ENCODE measurements around the gene PLCB4.

The PLCB4 gene

DNA sequence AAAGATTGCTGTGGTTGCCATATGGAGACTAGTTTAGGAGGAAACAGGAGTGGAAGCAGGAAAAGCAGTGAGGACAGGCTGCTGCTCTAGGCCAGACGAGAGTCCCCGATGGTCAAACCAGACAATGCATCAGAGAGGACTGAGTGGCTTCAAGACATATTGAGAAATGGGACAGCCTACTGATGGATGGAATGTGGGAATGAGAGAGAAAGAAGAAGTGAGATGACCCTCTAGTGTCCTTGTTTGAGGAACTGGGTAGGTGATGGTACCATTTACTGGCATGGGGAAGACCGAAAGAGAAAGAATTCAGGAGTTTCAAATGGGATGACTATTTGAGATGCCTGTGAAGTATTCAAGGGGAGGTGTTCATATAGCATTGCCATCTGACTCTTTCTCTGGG lies 333.7 kb downstream of the PLCB4 start:
- DNase-seq (ENCODE audit: low spot score) = no peak

DNA sequence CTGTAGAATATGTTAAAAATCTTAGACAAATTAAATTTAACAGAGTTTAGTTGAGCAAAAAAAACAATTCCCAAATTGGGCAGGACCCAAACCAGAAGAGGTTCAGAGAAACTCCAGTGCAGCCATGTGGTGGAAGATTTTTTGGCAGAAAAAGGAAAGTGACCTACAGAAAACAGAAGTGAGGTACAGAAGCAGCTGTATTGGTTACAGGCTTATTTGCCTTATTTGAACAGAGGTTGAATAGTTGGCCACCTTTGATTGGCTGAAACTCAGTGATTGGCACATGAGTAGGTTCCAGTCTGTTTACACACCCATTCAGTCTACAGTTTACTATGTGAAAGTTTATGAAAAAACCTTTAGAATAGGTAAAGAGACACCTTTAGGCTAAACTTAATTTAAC lies 334.6 kb downstream of the PLCB4 start:
- no peak for DNase-seq (ENCODE audit: low spot score)

DNA sequence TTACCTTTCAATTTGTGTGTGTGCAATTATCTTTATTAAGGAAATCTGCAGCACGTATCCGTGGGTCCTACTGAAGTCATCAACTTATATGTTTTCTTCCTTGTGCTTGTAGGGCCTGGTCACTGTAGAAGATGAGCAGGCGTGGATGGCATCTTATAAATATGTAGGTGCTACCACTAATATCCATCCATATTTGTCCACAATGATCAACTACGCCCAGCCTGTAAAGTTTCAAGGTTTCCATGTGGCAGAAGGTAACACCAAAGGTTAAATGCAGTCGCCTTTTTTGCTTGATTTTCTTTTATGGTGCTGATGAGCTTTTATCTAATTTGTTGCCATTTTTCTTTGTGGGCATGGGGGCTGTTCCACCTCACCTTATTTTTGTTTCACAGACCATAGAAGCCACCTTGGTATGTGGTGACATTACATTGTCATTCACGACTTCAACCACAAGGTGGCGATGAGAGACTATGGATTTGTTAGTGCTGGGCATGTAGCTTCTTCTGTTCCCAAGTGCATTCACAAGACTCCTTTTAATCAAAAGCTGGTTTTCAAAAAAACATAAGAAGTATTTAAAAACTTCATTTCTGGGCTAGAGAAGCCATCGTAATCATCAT lies 339.0 kb downstream of the PLCB4 start:
- DNase-seq (ENCODE audit: low spot score) = peak; percentile 30

DNA sequence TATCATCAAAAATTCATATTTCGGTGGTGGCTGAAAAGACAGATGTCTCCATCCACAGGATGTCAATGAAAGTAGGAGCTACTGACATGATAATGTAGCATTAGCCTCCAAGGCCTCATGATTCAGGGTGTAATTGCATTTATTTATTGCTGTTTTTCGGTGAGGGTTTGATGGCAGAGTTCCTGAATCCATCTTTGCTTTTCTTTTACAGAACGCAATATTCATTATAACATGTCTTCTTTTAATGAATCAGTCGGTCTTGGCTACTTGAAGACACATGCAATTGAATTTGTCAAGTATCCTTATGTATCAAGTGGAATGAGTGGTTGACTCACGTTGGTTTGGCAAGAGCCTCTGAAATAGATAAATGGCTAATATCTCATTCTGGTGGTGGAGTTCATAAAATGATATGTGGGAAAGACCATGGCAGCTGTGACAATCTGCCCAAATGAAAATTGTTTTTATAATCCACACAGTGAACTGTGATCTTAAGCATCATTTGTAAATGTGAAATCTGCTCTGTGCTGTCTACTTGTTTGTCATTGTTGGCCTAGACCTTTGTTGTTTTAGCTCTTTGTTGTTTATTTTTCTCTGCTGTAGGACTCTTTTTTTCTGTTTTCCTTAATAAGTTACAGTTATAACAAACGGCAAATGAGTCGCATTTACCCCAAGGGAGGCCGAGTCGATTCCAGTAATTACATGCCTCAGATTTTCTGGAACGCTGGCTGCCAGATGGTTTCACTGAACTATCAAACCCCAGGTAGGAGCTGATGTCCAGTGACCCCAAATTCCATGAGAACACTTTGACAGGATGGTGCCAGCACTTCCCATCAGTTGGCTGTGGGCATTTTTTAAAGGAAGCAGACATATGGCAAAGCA lies 339.8 kb downstream of the PLCB4 start:
- no peak for DNase-seq (ENCODE audit: low spot score)

DNA sequence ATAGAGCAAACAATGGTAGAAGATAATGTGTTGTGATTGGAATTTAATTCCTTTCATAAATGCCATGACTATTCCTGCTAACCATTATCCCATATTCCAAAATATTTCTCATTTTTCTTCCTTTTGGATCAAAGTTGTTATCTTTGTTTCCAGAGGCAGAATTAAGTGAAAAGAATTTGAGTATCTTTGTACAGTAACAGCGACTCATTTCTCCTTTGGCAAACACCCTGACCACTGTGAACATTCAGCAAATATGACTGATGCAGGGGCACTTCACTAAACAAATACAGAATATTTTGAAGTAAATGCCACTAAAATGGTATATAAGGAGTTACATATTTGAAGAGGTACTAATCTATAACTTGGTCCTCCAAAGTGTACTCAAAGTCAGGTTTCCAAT lies 340.5 kb downstream of the PLCB4 start:
- no peak for DNase-seq (ENCODE audit: low spot score)

DNA sequence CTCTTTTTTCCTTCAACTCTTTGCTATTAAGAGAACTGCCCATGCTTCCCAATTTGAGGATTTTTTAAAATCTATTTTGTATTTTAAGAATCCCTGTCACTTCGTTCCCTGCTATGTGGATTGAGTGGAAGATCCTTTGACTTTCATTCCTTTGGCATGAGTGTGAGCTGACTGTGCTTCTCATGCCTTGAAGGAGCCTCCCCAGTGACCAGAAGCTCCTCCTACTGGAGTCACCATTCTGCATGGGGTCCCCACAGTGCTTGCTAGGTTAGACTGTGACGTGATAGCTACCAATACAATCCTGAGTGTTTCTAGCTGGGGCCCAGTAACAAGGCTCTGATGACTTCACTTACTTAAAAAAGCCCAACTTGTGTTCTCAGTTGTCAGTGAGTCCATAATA lies 341.1 kb downstream of the PLCB4 start:
- peak; percentile 75 for DNase-seq (ENCODE audit: low spot score)

DNA sequence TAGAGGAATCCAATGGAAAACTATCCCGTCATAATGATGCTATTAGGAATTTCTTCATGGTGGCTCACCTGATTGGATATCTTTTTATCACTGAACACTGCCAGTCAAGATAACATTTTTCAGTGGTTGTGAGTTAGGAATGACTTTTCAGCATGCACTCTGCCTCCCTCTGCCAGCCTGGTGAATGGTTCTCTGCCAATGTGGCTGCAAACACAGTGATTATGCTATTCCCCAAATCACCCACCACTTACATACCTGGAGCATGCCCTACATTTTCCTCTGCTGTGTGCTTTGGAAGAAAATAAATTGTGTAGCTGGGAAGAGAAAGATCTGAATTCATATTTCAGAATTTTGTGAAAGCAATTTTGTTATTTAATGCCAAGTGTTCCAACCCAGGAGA lies 342.9 kb downstream of the PLCB4 start:
- no peak for DNase-seq (ENCODE audit: low spot score)

DNA sequence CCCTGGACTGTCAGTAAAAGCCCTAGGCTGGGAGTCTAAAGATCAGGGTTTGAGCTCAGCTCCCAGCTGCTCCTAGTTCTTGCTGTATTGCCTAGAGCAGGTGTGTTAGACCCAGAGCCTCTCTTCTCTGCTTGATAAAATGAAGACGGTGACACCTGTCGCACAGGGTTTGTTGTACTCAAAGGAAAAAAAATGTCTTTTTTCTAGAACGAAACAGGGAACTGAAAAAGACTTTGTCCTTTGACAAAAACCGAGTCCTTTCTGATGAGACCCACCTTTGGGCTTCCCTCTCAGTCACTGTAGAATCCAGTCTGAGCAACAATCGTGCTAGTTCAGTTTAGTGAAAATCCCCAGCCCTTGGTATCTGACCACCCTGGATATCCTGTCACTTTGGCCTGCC lies 343.4 kb downstream of the PLCB4 start:
- DNase-seq (ENCODE audit: low spot score) = no peak

DNA sequence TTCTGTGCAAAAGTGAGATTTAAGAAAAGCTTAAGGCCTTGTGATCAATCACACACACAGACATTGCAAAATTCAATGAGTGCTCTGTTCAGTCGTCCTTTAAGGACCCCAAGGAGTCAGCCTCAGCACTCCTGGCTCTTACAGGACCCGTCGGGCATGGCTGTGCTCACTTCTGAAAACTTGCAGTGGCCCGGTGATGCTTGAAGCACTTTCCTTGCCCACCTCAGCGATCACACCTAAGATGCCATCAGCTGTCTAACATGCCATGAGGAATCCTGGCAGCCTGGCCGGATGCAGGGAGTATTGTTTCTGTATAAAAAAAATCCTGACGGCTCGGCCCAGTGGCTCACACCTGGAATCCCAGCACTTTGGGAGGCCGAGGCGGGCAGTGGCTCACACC lies 344.1 kb downstream of the PLCB4 start:
- no peak for DNase-seq (ENCODE audit: low spot score)

DNA sequence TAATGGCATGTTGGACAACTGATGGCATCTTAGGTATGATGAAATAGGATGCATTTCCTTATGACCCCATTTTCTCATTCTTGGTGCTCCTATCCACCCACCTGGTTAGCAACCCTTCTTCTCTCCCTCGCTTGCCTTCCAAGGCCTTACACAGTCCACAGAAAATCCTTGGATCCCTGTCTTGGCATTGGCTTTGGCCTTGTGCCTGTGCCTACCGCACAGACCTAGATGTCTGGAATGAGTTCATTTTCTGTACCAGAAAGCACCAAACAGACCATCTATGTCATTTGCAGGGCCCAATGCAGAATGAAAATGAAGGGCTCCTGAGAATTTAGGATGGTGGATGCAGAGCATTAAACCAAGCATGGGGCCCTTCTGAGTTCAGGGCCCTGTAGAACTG lies 346.5 kb downstream of the PLCB4 start:
- no peak for DNase-seq (ENCODE audit: low spot score)

DNA sequence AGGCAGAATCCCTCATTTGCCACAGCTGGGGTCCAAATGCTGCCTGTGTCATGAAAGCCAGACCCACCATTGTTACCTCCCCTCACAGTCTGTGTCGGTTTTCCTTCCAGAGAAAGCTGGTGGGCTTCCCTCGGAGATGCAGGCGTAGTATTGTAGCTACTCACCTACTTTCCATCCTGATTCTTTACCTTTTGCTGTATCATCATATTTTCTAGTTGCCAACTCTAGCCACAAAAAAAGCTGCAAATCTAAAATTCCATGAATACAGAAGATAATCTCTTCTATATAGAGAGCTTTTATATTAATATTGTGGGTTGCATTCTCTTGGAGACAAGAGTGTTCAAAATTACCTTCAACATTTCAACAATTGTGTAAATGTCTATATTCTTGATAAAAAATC lies 347.5 kb downstream of the PLCB4 start:
- no peak for DNase-seq (ENCODE audit: low spot score)

DNA sequence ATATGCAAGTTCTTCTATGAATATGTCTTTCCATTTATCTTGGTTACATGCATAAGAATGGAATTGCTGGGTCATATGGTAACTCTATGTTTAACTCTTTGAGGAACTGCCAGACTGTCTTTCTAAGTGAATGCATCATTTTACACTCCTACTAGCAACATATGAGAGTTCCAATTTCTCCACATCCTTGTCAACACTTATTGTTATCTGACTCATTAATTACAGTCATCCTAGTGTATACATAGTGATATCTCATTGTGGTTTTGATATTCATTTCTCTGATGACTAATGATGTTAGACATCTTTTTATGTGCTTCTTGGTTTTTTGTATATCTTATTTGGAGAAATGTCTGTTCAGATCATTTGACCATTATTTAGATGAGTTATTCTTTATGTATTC lies 348.8 kb downstream of the PLCB4 start:
- DNase-seq (ENCODE audit: low spot score) = no peak

DNA sequence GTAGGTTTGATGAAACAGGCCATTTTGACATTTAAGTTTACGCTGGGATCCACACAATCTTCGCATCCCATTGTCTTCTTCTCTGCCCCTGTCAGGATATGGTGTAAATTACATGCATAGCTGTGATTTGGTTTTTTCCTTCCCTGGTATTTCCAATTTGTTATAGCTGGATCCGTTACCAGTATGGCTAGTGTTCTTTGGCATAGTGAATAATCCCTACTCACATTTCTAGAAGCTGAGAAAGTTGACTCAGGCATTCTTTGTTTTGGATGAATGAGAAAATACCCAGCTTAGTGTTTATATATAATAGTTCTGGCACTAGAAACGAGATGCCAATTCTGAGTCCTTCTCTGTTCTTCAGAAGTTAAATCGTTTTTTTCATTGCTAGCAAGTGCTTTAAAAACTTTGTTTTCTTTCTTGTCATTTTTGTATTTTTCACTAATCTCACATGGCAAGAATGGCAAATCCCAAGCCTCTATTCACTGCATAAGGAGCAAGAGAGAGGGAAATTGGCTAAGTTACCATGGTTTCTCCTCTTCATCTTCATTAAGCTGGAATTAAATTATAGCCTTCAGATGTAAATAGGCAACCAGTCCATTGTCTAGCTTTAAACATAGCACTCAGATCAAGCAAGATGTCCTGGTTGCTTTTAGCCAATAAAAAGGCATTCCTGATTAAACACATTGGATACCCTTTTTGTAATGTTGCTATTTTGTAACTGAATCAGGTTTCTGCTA lies 353.6 kb downstream of the PLCB4 start:
- no peak for DNase-seq (ENCODE audit: low spot score)

DNA sequence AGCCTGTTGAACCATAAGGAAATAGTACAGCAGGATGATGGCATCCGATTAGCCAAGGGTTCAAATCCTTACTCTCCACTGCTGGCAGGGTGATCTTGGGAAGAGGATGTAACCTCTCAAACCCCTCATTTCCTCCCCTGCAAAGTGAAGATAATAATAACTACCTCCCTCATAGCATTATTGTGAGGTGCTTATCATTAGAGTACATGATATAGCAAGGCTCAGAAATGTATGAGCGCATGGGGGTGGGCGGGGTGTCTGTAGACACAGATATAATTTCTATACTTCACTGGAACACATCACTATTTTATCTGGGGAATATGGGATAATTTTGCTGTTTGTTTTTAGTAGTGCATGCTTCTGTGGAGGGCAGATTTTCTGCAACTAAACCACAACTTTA lies 355.7 kb downstream of the PLCB4 start:
- DNase-seq (ENCODE audit: low spot score) = no peak

DNA sequence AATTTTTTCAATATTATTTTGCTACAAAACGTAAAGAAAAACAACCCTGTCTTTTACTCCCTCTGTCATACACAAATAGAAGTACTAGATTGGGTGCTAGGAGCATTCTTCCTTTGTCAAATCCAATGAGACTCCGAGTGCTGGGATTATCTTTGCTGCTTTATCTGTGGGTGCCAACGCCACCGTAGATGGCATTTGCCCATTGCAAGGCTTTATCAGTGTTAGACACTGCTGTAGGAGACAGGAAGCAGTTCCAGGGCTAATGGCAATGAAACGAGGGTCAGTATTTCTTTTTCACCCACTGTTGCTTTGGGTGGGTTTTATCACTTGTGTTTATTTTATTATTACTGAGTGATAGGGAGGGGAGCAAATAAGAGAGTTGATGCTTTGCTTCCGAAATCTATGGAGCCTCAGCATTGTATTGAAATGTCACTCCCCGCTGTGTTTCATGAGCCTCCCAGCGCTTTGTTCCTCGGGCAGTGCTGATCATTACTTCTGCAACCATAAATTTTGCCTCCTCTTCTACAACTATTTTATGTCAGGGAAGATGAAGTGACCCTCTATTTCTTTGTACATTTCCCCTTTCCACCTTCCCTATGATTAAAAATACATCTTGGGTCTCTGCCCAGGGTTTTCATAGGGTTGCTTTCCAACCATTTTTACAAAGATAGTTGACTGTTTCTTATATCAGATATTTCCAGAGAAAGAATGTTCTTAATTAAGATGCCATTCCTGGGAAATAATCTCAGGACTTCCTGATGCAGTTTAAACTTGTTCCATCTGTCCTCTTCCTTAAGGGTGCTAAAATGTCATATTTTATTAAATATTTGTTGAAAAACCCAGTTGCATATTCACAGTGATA lies 358.8 kb downstream of the PLCB4 start:
- no peak for DNase-seq (ENCODE audit: low spot score)

DNA sequence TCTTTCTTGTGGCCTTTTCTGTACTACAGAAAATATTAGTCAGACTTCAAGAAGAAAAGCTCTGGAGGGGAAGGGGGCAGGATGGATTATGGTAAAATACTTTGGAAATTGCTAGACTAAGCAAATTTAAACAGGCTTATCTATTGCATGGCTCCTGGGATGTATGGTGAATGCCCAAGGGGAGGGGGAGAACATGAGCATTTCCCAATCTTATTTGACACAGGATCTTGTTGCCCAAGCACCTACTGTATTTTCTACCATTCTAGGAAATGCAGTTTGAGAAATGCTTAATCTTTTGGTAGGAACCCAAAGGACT lies 359.4 kb downstream of the PLCB4 start:
- DNase-seq (ENCODE audit: low spot score) = no peak

DNA sequence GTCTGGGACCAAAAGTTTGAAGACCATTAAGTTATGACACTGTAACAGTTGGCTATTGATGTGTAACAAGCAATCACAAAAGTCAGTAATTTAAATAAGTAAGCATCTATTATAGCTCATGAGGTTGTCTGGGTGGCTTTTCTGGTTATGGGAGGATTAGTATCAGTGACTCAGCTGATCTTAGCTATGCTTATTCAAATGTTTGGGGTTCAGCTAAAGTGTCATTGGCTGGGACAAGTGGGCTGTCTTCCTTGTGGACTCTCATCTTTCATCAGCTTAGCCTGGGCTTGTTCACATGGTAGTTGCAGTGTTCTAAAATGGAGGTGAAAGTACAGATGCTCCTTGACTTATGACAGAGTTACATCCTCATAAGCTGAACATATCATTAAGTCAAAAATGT lies 370.9 kb downstream of the PLCB4 start:
- no peak for DNase-seq (ENCODE audit: low spot score)

DNA sequence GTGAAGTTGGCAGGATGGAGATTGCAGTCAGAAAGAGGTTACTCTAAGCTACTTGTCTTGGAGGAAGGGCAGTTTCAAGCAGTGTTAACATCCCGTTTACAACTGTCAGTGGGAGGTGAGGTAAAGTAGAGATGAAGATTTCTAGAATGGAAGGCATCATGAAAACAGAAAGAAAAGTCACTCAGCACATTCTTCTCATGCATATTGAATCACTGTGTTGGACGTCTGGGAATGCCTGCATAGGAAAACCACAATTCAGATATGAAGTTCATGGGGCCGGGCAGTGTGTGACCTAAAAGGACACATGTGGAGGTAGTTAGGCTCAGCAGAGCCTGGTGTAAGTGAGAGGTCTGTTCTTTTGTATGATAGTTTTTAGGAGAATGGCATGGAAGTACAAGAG lies 372.0 kb downstream of the PLCB4 start:
- DNase-seq (ENCODE audit: low spot score) = peak; percentile 6

DNA sequence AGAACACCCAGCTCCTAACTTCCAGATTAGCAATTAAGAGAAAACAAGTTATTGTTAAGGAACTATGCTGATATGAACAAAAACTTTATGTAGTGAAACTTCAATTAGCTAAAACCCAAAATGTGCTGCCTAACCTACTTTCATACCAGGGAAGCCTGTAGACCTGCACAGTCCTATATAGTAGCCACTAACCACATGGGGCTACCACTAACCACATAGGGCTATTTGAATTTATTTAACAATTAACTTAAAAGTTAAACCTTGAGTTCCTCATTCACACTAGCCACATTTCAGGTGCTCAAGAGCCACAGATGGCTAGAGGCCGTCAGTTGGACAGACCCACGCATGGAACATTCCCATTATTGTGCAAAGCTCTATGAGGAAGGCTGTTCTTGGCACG lies 373.1 kb downstream of the PLCB4 start:
- no peak for DNase-seq (ENCODE audit: low spot score)

DNA sequence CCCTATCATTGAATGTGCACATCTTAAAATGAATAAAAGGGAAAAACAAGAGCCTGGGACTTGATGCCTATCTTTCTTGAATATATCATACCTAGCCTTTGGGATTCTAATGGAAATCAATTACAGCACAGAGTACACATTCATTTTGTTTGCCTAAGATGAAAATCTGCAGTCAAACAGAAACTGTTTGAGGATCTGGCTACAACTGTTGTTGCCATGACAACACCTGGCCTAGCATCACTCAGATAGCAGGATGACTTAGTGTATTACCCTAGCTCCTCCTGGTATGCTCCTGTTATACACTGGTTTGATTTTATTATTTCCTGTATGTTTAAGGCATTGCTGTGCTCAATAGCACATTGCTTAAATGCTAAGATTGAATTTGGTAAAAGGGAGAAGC lies 374.0 kb downstream of the PLCB4 start:
- no peak for DNase-seq (ENCODE audit: low spot score)

DNA sequence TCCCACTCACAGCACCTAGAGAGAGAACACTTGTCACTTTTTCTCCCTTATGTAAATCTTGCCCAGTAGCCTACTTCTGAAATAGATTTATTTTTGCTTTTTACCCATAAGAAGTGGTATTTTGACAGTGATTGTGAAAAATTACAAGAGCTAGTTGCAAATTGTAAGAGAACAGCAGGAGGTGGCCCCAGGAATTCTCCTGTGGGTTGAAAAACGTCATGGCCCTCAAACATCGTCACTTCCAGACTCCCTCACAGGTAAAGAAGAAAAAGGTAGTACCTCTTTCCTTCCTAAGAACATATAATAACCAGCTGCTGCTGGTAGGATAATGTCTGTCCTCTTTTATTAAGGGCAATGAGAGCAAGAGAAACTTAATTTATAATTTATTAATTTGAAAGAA lies 376.0 kb downstream of the PLCB4 start:
- no peak for DNase-seq (ENCODE audit: low spot score)

DNA sequence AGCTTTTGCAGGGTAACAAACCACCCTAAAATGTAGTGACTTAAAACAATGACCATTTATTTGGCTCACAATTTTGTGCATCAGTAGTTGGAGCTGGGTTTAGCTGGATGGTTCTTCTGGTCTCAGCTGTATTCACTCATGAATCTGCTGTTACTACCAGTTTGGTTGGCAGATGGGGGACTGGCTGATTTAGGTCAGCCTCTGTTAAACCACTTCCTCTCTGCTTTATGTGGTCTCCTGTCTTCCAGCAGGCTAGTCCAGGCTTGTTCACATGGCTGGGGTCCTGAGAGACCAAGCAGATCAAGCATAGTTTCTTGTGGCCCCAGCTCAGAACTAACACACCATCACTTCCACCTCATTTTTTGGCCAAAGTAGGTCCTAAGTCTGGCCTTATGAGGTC lies 378.3 kb downstream of the PLCB4 start:
- DNase-seq (ENCODE audit: low spot score) = no peak

All from hepatic stellate cell (primary cell).